Activated CD4-positive, alpha-beta T cell treated with anti-CD3 and anti-CD28 coated beads, Interleukin-2, amount 10 ng/mL, durations not matched to agents 7 days and 5 days (primary cell): ENCODE data around the gene TRIM9. TPM values are rescaled to one million over a fixed set of nuclear protein-coding genes. Genes with fewer than 3 reads are reported as not detected.
"Not testable (repeated sequence)": the region's sequence is repeated elsewhere in the genome, so short reads cannot be mapped to it uniquely, and the experiment has no call there.

ENCODE experiments used
- CTCF ChIA-PET: fragments of 350-600 bp; sonication (Branson Sonifier 250); formaldehyde crosslinking; loops from one replicate; lab custom pipeline; 2021; ENCODE audit warnings: antibody characterized with exemption; lab: Charles Lee
- POLR2A ChIA-PET: fragments of 350-600 bp; sonication (Branson Sonifier 250); formaldehyde crosslinking; loops from one replicate; lab custom pipeline; 2021; ENCODE audit warnings: antibody characterized with exemption; lab: Charles Lee
- DNase-seq: peaks from one replicate; pipeline ENCODE4 v3.0.0-alpha.2; 2020
- H3K27ac Mint-ChIP-seq: one replicate; pipeline ENCODE4 v1.8.0; 2021; ENCODE audit warnings: mild to moderate bottlenecking, moderate library complexity, mixed read lengths
- H3K27me3 Mint-ChIP-seq: one replicate; pipeline ENCODE4 v1.8.0; 2021; ENCODE audit warnings: mixed read lengths
- H3K36me3 Mint-ChIP-seq: one replicate; pipeline ENCODE4 v1.8.0; 2021; ENCODE audit warnings: low read depth, mixed read lengths
- H3K4me1 Mint-ChIP-seq: one replicate; pipeline ENCODE4 v1.8.0; 2021; ENCODE audit warnings: mixed read lengths
- H3K4me3 Mint-ChIP-seq: one replicate; pipeline ENCODE4 v1.8.0; 2021; ENCODE audit warnings: mild to moderate bottlenecking, moderate library complexity, mixed read lengths
- H3K9me3 Mint-ChIP-seq: one replicate; pipeline ENCODE4 v1.8.0; 2021; ENCODE audit warnings: mixed read lengths
- total RNA-seq, 2 experiments: library from RNA; stranded (reverse); gene quantifications; one replicate each; pipeline ENCODE4 v1.2.3, GENCODE V29; 2021

The TRIM9 gene
- total RNA-seq, 2 experiments from 2014 or later = 0.30 to 0.44 TPM

DNA sequence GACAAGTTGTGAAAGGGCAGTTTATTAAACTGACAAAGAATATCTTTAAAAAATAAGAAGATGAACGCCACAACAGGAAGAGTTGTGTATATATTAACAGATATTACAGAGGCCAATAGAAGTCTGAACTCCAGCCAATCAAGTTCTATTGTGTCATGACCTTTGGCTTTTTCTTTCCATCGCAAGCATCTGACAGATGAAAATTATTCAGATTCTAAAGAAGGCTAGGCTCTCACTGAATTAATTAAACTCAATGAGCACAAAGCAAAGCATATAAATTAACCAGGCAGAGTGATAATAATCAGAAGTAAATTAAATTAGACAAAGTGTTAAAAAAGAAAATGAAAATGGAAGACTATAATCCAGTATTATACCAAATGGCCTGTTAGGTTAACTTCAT is 88.6 kb downstream of the TRIM9 start:
- no peak overlapping the region for H3K27ac Mint-ChIP-seq
- no peaks in the 10 kb centered on the region for H3K4me1 Mint-ChIP-seq

GRCh38 chr14:51004801-51005526 is 89.9 kb downstream of the TRIM9 start:
- POLR2A ChIA-PET = no interaction called here

More for the DNA sequence above, 88.6 kb downstream of the TRIM9 start:
- ChIA-PET POLR2A (no interaction called here), CTCF (interaction anchor here (0.6 kb wide), 1 partner anchor 264 kb away, joined by 3 read pairs; no protein-coding TSS in a partner anchor)
- no peak for DNase-seq
- Mint-ChIP-seq H3K9me3 (no peaks in the 10 kb centered on the region), H3K36me3 (no peaks in the 10 kb centered on the region), H3K27me3 (peaks cover 5% of the 10 kb centered on the region), H3K4me3 (no peak overlapping the region)

DNA sequence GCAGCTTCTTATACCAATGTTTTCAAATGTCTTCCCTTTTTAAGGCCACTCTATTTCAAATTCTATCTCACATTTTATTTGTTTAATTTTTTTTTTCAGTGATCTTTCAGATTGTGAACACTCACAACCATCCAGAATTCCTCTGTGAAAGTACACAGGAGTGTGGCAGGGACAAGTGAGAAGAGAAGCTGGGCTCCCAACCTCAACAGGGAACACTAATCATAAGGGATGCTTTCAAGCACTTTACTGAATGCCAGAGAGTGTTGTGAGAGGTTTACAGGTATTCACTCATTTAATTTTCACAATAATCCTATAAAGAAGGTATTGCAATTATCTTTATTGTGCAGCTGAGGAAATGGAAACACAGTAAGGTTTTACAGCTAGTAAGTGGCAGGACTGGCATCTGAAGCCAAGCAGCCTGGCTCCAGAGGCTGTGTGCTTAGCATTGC is 90.5 kb downstream of the TRIM9 start:
- H3K9me3 Mint-ChIP-seq = no peaks in the 10 kb centered on the region
- peaks cover 5% of the 10 kb centered on the region for H3K27me3 Mint-ChIP-seq
- no peak for DNase-seq
- CTCF ChIA-PET = no interaction called here
- no peak overlapping the region for H3K27ac Mint-ChIP-seq
- no peak overlapping the region for H3K4me3 Mint-ChIP-seq
- POLR2A ChIA-PET = no interaction called here
- no peaks in the 10 kb centered on the region for H3K4me1 Mint-ChIP-seq
- H3K36me3 Mint-ChIP-seq = no peaks in the 10 kb centered on the region

More at GRCh38 chr14:51004801-51005526, 89.9 kb downstream of the TRIM9 start:
- Mint-ChIP-seq H3K4me1 (no peaks in the 10 kb centered on the region), H3K4me3 (no peak overlapping the region), H3K36me3 (no peaks in the 10 kb centered on the region), H3K27me3 (peaks cover 5% of the 10 kb centered on the region), H3K27ac (no peak overlapping the region), H3K9me3 (no peaks in the 10 kb centered on the region)
- DNase-seq = no peak
- CTCF ChIA-PET = no interaction called here

- Mint-ChIP-seq H3K4me3 (no peak overlapping the region), H3K36me3 (no peaks in the 10 kb centered on the region), H3K27ac (no peak overlapping the region), H3K4me1 (no peaks in the 10 kb centered on the region), H3K27me3 (peaks cover 5% of the 10 kb centered on the region), H3K9me3 (no peaks in the 10 kb centered on the region)
- POLR2A ChIA-PET = interaction anchor here (0.6 kb wide), 1 partner anchor 14 kb away, joined by 3 read pairs; no protein-coding TSS in a partner anchor
- DNase-seq = no peak
- CTCF ChIA-PET = interaction anchor here (0.6 kb wide), 1 partner anchor 25 kb away, joined by 3 read pairs; no protein-coding TSS in a partner anchor
Measured at GRCh38 chr14:51002406-51002999, 92.4 kb downstream of the TRIM9 start.

DNA sequence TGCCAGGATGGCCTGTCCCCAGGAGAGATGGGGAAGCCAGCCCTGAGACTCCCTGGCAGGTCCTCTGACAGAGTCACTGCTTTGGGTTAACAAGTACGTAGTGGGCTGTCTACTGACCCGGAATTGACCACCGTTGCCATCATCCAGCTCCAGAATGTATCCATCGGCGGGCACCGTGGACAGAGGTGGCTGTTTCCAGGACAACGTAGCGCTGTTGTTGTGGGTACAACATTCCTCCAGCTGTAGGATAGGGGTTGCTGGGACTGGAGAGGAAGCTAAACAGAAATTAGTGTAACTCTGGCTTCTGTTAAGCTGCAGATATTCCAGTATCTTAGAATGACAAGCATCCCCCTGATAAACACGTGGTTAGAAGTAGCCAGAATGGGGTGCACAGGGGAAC is 94.3 kb downstream of the TRIM9 start:
- CTCF ChIA-PET = no interaction called here
- Mint-ChIP-seq H3K4me1 (no peaks in the 10 kb centered on the region), H3K4me3 (no peak overlapping the region)

DNA sequence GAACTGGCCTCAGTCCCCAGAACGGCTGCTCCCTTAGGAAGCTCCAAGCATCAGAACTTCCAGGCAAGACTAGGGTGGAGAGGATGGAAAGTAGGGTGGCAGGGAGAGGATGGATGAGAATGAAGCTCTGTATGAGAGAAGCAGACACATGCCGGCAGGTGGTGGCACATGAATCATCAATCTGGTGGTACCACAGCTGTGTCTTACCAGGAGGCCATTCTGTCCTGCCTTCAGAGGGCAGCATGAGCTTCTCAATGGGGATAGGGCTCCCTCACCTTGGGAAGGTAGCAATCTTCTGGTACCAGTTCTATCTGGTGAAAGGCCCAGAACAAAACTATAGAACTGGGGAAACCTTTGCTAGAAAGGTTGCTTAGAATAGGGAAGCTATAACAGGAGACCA is 95.2 kb downstream of the TRIM9 start:
- Mint-ChIP-seq H3K27me3 (peaks cover 5% of the 10 kb centered on the region), H3K27ac (no peak overlapping the region), H3K4me3 (no peak overlapping the region), H3K9me3 (no peaks in the 10 kb centered on the region), H3K36me3 (no peaks in the 10 kb centered on the region), H3K4me1 (no peaks in the 10 kb centered on the region)
- ChIA-PET POLR2A (no interaction called here), CTCF (no interaction called here)
- no peak for DNase-seq

More for the DNA sequence above, 94.3 kb downstream of the TRIM9 start:
- no peaks in the 10 kb centered on the region for H3K9me3 Mint-ChIP-seq
- no peaks in the 10 kb centered on the region for H3K36me3 Mint-ChIP-seq
- H3K27ac Mint-ChIP-seq = no peak overlapping the region
- POLR2A ChIA-PET = no interaction called here
- DNase-seq = no peak
- H3K27me3 Mint-ChIP-seq = peaks cover 5% of the 10 kb centered on the region

- Mint-ChIP-seq H3K27me3 (peaks cover 3% of the 10 kb centered on the region), H3K36me3 (no peaks in the 10 kb centered on the region), H3K4me1 (no peaks in the 10 kb centered on the region), H3K4me3 (no peak overlapping the region), H3K27ac (no peak overlapping the region), H3K9me3 (no peaks in the 10 kb centered on the region)
- ChIA-PET POLR2A (no interaction called here), CTCF (no interaction called here)
- DNase-seq = no peak
Measured at GRCh38 chr14:50998612-50999011, 96.3 kb downstream of the TRIM9 start.

- Mint-ChIP-seq H3K9me3 (no peaks in the 10 kb centered on the region), H3K36me3 (no peaks in the 10 kb centered on the region), H3K4me3 (no peak overlapping the region), H3K4me1 (no peaks in the 10 kb centered on the region), H3K27me3 (no peaks in the 10 kb centered on the region), H3K27ac (no peak overlapping the region)
- no peak for DNase-seq
- ChIA-PET POLR2A (no interaction called here), CTCF (interaction anchor here (0.6 kb wide), 1 partner anchor 186 kb away, joined by 4 read pairs; no protein-coding TSS in a partner anchor)
Measured at GRCh38 chr14:50997712-50998111, 97.2 kb downstream of the TRIM9 start.

DNA sequence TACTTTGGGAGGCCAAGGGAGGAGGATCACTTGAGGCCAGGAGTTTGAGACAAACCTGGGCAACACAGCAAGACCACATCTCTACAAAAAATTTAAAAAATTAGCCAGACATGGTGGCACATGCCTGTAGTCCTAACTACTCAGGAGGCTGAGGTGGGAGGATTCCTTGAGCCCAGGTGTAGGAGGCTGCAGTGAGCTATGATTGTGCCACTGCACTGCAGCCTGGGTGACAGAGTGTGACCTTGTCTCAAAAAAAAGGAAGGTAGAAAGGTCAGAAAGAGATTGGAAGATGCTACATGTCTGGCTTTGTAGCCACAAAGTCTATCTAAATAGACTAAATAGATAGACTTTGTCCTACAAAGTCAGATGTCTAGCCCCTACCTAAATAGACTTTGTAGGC is 100.7 kb downstream of the TRIM9 start:
- not testable (repeated sequence) for H3K4me3 Mint-ChIP-seq

DNA sequence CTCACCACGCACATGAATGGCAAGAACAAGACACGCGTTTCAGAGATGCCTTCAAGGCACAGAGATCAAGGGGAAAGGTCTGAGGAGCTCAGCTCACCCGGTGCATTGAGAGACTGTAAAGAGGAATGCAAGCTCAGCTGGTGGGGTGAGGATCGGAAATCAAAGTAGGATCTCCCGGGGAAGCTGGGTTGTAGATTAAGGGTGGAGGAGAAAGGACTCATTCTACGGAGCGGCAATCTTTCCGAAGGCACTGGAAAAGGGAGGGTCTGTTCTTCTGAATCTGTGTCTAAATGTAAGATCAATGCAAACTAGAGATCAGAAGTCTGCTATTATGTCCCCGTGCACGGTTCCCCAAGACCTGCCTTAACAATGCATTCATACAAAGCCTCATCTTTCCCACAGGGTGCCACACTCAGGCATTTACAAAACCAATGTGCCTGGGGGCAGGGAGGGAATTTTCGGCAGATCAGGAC is 109.0 kb downstream of the TRIM9 start:
- Mint-ChIP-seq H3K4me1 (no peaks in the 10 kb centered on the region), H3K4me3 (no peak overlapping the region), H3K36me3 (no peaks in the 10 kb centered on the region), H3K27ac (no peak overlapping the region), H3K9me3 (no peaks in the 10 kb centered on the region), H3K27me3 (peaks cover 6% of the 10 kb centered on the region)
- ChIA-PET CTCF (no interaction called here), POLR2A (no interaction called here)
- DNase-seq = no peak

More for the DNA sequence above, 100.7 kb downstream of the TRIM9 start:
- H3K9me3 Mint-ChIP-seq, H3K27me3 Mint-ChIP-seq, DNase-seq, H3K36me3 Mint-ChIP-seq, POLR2A ChIA-PET, H3K27ac Mint-ChIP-seq, CTCF ChIA-PET, H3K4me1 Mint-ChIP-seq: not testable (repeated sequence)

DNA sequence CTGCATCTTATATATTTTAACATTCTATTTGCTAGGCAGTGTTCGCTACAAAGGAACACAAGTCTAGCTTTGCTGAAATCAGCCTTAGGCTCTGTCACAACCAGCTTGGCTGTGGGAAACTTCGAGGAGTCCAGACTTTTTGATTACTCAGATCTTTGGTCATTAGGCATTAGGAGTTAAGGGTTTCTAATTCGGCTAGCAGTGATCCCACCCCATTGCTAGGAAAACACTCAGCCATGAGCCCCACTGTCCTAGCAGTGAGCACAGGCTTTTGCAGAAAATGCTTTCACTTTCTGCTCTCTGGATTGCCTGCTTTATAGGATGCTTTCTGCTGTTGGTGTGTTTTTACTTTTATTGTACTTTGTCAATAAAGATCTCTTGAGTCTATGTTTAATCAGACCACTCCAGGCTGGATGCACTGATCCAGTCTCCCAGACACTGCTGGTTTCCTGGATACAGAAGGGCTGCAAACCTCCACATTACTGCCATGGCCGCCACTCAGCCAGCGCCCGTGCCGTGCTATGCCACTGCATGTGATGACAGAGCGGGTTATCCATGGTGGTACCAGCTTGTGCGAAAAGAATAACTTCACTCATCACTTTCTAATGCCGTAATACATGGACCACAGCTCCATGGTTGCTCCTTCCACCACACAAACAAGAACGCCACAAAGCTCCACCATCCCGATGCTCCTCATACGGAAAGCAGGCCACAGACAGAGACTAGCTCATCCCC is 109.6 kb downstream of the TRIM9 start:
- Mint-ChIP-seq H3K27me3 (peaks cover 6% of the 10 kb centered on the region), H3K4me3 (no peak overlapping the region), H3K27ac (no peak overlapping the region), H3K36me3 (no peaks in the 10 kb centered on the region), H3K9me3 (no peaks in the 10 kb centered on the region), H3K4me1 (no peaks in the 10 kb centered on the region)
- DNase-seq = no peak
- CTCF ChIA-PET = no interaction called here
- POLR2A ChIA-PET = no interaction called here

GRCh38 chr14:50984036-50984710 is 110.7 kb downstream of the TRIM9 start:
- DNase-seq = no peak
- H3K9me3 Mint-ChIP-seq = no peaks in the 10 kb centered on the region
- H3K4me3 Mint-ChIP-seq = no peak overlapping the region
- ChIA-PET POLR2A (no interaction called here), CTCF (no interaction called here)
- H3K27ac Mint-ChIP-seq = no peak overlapping the region
- no peaks in the 10 kb centered on the region for H3K4me1 Mint-ChIP-seq
- H3K36me3 Mint-ChIP-seq = no peaks in the 10 kb centered on the region
- peaks cover 9% of the 10 kb centered on the region for H3K27me3 Mint-ChIP-seq
